ENCODE measurements around the gene CYB5A. TPM values are rescaled to one million over a fixed set of nuclear protein-coding genes. Genes with fewer than 3 reads are reported as not detected.

The CYB5A gene
- total and polyA plus RNA-seq, 2 of the 8 experiments (the other 6 are each of a cell fraction or from before 2014, with no cell fraction given) = 154 to 195 TPM

GRCh38 chr18:74256190-74256589, 35.6 kb downstream of the CYB5A start:
- WGBS, 2 experiments (ENCODE audit: extremely low coverage in 1 of 2, insufficient coverage in 1 of 2, insufficient read length in 1 of 2, insufficient replicate concordance in 2 of 2, low coverage in 1 of 2, low lambda C conversion rate in 2 of 2, missing lambda C conversion rate in 1 of 2) = 84% methylated on average over 5 of the region's 5 CpGs; no CpG with 5 or more reads in 1 of the 2 experiments
- H4K20me1 ChIP-seq (replicated peaks in 1 of 2; ENCODE audit: control insufficient read depth in 1 of 2, insufficient read depth in 2 of 2, low read length in 2 of 2) = no peaks in the 10 kb centered on the region
- no peaks in the 10 kb centered on the region for H3K79me2 ChIP-seq (ENCODE audit: control insufficient read depth in 1 of 2, insufficient read depth in 2 of 2, low read length in 2 of 2)
- H3K9ac ChIP-seq (replicated peaks in 1 of 4; ENCODE audit: extremely low read depth in 1 of 4, low read depth in 3 of 4, low read length in 3 of 4) = no peak overlapping the region
- H2AFZ ChIP-seq (ENCODE audit: low read length) = no peak overlapping the region
- peaks cover 0 to 8% (median 4%) of the 10 kb centered on the region in 4 experiments; a peak in 5 of 7 replicates for H3K4me1 ChIP-seq (replicated peaks in 1 of 4; ENCODE audit: control insufficient read depth in 3 of 4, insufficient read depth in 4 of 4, low read length in 3 of 4)
- no peak overlapping the region for H4K5ac ChIP-seq (ENCODE audit: insufficient read length, low read depth, low read length)
- H4K8ac ChIP-seq (ENCODE audit: extremely low read depth, insufficient read depth, low read length) = no peak overlapping the region
- no peak for DNase-seq (ENCODE audit: low read depth in 1 of 2, low spot score in 2 of 2)
- H3K79me1 ChIP-seq (ENCODE audit: low read depth, low read length) = no peaks in the 10 kb centered on the region; the same call in 1 of the 2 replicates
- ChIA-PET POLR2A (ENCODE audit: partially characterized antibody) (interaction anchor here (1.2 kb wide), 1 partner anchor 12 kb away, joined by 6 read pairs; no protein-coding TSS in a partner anchor), CTCF (ENCODE audit: partially characterized antibody) (interaction anchor here (1.2 to 2.1 kb wide), 2 partner anchors 15 to 86 kb away, joined by 3 to 7 read pairs; no protein-coding TSS in a partner anchor)
- no peak overlapping the region for H2BK20ac ChIP-seq (ENCODE audit: low read length)
- H2BK12ac ChIP-seq (ENCODE audit: low read depth, low read length) = no peak overlapping the region
- H3K4me3 ChIP-seq (ENCODE audit: extremely low read depth in 1 of 4, insufficient read depth in 2 of 4, low read depth in 3 of 4, low read length in 4 of 4) = no peak overlapping the region
- no peak for FAIRE-seq
- peaks cover 0 to 8% (median 1%) of the 10 kb centered on the region in 4 experiments; a peak in 3 of 8 replicates for H3K36me3 ChIP-seq (ENCODE audit: control insufficient read depth in 2 of 4, insufficient read depth in 4 of 4, low read length in 3 of 4)
- no peaks in the 10 kb centered on the region for H3K9me3 ChIP-seq (ENCODE audit: insufficient read depth in 2 of 2, low read depth in 1 of 2, low read length in 1 of 2)
- no peak overlapping the region for H3K18ac ChIP-seq (ENCODE audit: extremely low read depth, low read length)
- H3K27ac ChIP-seq (ENCODE audit: low read depth, low read length) = no peak overlapping the region
- no peak overlapping the region for H3K23ac ChIP-seq (ENCODE audit: insufficient read length)
- no peak overlapping the region for H3K14ac ChIP-seq (ENCODE audit: insufficient read length)
- H3K56ac ChIP-seq (replicated peaks; ENCODE audit: insufficient read length, low read depth, low read length) = no peak overlapping the region
- no peaks in the 10 kb centered on the region for H3K23me2 ChIP-seq (ENCODE audit: low read depth, low read length)
- no peak overlapping the region for H2BK120ac ChIP-seq (replicated peaks; ENCODE audit: low read depth, low read length)
- no peak overlapping the region for H4K91ac ChIP-seq (replicated peaks; ENCODE audit: insufficient read length, low read length)
- no peak overlapping the region for H2BK15ac ChIP-seq (ENCODE audit: low read length)
- peak overlapping the region in 1 of 2 experiments; percentile 23; a peak in 1 of 4 replicates for H3K4me2 ChIP-seq (ENCODE audit: insufficient read depth in 1 of 2, low read depth in 2 of 2, low read length in 2 of 2)
- H2AK5ac ChIP-seq (ENCODE audit: low read depth, low read length) = no peak overlapping the region
- H3K4ac ChIP-seq (replicated peaks; ENCODE audit: insufficient read length, low read depth, low read length) = no peak overlapping the region
- H2BK5ac ChIP-seq (ENCODE audit: low read depth, low read length) = no peak overlapping the region
- H3K27me3 ChIP-seq (replicated peaks in 1 of 4; ENCODE audit: control insufficient read depth in 3 of 4, extremely low read depth in 1 of 4, insufficient read depth in 3 of 4, low read length in 3 of 4) = no peaks in the 10 kb centered on the region
- TF ChIP-seq SIN3A (conservative IDR thresholded peaks at IDR 0.05 in 1 of 2, IDR thresholded peaks at IDR 0.05 in 1 of 2; ENCODE audit: low read depth in 1 of 2, low read length in 2 of 2) = no peak
- TF ChIP-seq TCF12 (IDR thresholded peaks at IDR 0.05; ENCODE audit: low read depth, low read length) = no peak
- no peak for TF ChIP-seq SP4 (IDR thresholded peaks at IDR 0.05; ENCODE audit: low read length)
- no peak for TF ChIP-seq SP1 (IDR thresholded peaks at IDR 0.05; ENCODE audit: low read depth, low read length)
- TF ChIP-seq JUN (IDR thresholded peaks at IDR 0.05; ENCODE audit: low read depth, low read length) = no peak
- no peak for TF ChIP-seq EGR1 (IDR thresholded peaks at IDR 0.05; ENCODE audit: borderline replicate concordance, low read depth, low read length)
- no peak for TF ChIP-seq EP300 (IDR thresholded peaks at IDR 0.05; ENCODE audit: borderline replicate concordance in 1 of 2, low read depth in 2 of 2, low read length in 2 of 2)
- TF ChIP-seq RNF2 (IDR thresholded peaks at IDR 0.05; ENCODE audit: borderline replicate concordance, low read depth, low read length, missing control alignments, poor library complexity, severe bottlenecking) = no peak
- TF ChIP-seq BACH1 (IDR thresholded peaks at IDR 0.05; ENCODE audit: low read length) = no peak
- no peak for TF ChIP-seq GABPA (IDR thresholded peaks at IDR 0.05; ENCODE audit: borderline replicate concordance, insufficient read depth, low read length)
- TF ChIP-seq MAX (IDR thresholded peaks at IDR 0.05) = no peak
- no peak for TF ChIP-seq CEBPB (IDR thresholded peaks at IDR 0.05; ENCODE audit: low read depth, low read length)
- TF ChIP-seq SRF (IDR thresholded peaks at IDR 0.05; ENCODE audit: low read depth, low read length) = no peak
- TF ChIP-seq ASH2L (IDR thresholded peaks at IDR 0.05; ENCODE audit: low read length) = no peak

All from H1 (cell line).